ENCODE results near the gene ICAM5. TPM values are rescaled to one million over a fixed set of nuclear protein-coding genes. Genes with fewer than 3 reads are reported as not detected.

The ICAM5 gene
- total and polyA plus RNA-seq, 9 of the 15 experiments (the other 6 are each of a cell fraction or from before 2014, with no cell fraction given), result 0.10 to 114 (median 13.7) TPM

DNA sequence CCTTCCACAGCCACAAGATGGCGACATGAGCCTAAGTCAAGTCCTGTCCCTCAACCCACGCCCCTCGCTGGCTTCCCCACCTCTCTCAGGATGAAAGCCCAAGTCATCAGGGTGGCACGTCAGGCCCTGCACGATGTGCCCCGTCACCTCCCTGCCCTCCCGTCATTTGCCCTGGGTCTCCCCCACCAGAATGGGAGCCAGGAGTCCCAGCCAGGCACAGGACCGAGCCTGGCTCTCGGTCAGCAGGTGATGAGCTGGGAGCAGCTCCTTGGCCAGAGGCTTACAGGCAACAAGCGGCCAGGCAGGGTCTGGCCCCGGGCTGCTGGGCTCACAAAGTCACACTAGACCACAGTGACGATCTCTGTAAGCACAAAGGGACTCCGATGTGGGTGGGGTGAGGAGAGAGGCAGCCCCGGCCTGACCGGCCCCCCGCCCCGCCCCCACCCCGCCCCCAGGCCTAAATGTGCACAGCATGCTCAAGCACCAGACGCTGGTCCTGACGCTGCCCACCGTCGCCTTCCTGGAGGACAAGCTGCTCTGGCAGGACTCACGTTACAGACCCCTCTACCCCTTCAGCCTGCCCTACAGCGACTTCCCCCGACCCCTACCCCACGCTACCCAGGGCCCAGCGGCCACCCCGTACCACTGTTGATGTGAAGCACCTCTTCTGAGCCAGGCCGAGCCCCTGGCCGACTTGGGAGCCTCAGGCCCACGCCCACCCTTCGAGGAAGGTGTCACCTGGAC, 30.4 kb upstream of the ICAM5 start (continued):
- TF ChIP-seq, protein P1, sequence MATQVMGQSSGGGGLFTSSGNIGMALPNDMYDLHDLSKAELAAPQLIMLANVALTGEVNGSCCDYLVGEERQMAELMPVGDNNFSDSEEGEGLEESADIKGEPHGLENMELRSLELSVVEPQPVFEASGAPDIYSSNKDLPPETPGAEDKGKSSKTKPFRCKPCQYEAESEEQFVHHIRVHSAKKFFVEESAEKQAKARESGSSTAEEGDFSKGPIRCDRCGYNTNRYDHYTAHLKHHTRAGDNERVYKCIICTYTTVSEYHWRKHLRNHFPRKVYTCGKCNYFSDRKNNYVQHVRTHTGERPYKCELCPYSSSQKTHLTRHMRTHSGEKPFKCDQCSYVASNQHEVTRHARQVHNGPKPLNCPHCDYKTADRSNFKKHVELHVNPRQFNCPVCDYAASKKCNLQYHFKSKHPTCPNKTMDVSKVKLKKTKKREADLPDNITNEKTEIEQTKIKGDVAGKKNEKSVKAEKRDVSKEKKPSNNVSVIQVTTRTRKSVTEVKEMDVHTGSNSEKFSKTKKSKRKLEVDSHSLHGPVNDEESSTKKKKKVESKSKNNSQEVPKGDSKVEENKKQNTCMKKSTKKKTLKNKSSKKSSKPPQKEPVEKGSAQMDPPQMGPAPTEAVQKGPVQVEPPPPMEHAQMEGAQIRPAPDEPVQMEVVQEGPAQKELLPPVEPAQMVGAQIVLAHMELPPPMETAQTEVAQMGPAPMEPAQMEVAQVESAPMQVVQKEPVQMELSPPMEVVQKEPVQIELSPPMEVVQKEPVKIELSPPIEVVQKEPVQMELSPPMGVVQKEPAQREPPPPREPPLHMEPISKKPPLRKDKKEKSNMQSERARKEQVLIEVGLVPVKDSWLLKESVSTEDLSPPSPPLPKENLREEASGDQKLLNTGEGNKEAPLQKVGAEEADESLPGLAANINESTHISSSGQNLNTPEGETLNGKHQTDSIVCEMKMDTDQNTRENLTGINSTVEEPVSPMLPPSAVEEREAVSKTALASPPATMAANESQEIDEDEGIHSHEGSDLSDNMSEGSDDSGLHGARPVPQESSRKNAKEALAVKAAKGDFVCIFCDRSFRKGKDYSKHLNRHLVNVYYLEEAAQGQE (IDR thresholded peaks at IDR 0.05; ENCODE audit: borderline replicate concordance), result peak; percentile 44; the same call in 1 of the 2 replicates
- TF ChIP-seq, protein P1 (CRISPR knock-in tag; IDR thresholded peaks at IDR 0.05; ENCODE audit: low read depth), result no peak
- TF ChIP-seq RUNX1 (IDR thresholded peaks at IDR 0.05; ENCODE audit: low read depth) (no peak), BMI1 (IDR thresholded peaks at IDR 0.05; ENCODE audit: low read length) (no peak), ZNF717 (CRISPR knock-in tag; IDR thresholded peaks at IDR 0.05) (no peak)
- TF ChIP-seq, protein P2, sequence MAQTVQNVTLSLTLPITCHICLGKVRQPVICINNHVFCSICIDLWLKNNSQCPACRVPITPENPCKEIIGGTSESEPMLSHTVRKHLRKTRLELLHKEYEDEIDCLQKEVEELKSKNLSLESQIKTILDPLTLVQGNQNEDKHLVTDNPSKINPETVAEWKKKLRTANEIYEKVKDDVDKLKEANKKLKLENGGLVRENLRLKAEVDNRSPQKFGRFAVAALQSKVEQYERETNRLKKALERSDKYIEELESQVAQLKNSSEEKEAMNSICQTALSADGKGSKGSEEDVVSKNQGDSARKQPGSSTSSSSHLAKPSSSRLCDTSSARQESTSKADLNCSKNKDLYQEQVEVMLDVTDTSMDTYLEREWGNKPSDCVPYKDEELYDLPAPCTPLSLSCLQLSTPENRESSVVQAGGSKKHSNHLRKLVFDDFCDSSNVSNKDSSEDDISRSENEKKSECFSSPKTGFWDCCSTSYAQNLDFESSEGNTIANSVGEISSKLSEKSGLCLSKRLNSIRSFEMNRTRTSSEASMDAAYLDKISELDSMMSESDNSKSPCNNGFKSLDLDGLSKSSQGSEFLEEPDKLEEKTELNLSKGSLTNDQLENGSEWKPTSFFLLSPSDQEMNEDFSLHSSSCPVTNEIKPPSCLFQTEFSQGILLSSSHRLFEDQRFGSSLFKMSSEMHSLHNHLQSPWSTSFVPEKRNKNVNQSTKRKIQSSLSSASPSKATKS (CRISPR knock-in tag; IDR thresholded peaks at IDR 0.05), result no peak
- TF ChIP-seq, protein P3, sequence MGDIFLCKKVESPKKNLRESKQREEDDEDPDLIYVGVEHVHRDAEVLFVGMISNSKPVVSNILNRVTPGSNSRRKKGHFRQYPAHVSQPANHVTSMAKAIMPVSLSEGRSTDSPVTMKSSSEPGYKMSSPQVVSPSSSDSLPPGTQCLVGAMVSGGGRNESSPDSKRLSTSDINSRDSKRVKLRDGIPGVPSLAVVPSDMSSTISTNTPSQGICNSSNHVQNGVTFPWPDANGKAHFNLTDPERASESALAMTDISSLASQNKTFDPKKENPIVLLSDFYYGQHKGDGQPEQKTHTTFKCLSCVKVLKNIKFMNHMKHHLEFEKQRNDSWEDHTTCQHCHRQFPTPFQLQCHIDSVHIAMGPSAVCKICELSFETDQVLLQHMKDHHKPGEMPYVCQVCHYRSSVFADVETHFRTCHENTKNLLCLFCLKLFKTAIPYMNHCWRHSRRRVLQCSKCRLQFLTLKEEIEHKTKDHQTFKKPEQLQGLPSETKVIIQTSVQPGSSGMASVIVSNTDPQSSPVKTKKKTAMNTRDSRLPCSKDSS (IDR thresholded peaks at IDR 0.05; ENCODE audit: low read depth, partially characterized antibody), result no peak
- TF ChIP-seq, protein P4, sequence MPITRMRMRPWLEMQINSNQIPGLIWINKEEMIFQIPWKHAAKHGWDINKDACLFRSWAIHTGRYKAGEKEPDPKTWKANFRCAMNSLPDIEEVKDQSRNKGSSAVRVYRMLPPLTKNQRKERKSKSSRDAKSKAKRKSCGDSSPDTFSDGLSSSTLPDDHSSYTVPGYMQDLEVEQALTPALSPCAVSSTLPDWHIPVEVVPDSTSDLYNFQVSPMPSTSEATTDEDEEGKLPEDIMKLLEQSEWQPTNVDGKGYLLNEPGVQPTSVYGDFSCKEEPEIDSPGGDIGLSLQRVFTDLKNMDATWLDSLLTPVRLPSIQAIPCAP (CRISPR knock-in tag; IDR thresholded peaks at IDR 0.05; ENCODE audit: borderline replicate concordance), result no peak
- TF ChIP-seq, protein P5, sequence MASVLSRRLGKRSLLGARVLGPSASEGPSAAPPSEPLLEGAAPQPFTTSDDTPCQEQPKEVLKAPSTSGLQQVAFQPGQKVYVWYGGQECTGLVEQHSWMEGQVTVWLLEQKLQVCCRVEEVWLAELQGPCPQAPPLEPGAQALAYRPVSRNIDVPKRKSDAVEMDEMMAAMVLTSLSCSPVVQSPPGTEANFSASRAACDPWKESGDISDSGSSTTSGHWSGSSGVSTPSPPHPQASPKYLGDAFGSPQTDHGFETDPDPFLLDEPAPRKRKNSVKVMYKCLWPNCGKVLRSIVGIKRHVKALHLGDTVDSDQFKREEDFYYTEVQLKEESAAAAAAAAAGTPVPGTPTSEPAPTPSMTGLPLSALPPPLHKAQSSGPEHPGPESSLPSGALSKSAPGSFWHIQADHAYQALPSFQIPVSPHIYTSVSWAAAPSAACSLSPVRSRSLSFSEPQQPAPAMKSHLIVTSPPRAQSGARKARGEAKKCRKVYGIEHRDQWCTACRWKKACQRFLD (CRISPR knock-in tag; IDR thresholded peaks at IDR 0.05), result no peak
- TF ChIP-seq, protein P6, sequence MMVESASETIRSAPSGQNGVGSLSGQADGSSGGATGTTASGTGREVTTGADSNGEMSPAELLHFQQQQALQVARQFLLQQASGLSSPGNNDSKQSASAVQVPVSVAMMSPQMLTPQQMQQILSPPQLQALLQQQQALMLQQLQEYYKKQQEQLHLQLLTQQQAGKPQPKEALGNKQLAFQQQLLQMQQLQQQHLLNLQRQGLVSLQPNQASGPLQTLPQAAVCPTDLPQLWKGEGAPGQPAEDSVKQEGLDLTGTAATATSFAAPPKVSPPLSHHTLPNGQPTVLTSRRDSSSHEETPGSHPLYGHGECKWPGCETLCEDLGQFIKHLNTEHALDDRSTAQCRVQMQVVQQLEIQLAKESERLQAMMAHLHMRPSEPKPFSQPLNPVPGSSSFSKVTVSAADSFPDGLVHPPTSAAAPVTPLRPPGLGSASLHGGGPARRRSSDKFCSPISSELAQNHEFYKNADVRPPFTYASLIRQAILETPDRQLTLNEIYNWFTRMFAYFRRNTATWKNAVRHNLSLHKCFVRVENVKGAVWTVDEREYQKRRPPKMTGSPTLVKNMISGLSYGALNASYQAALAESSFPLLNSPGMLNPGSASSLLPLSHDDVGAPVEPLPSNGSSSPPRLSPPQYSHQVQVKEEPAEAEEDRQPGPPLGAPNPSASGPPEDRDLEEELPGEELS (CRISPR knock-in tag; IDR thresholded peaks at IDR 0.05; ENCODE audit: borderline replicate concordance), result no peak

All from K562 (cell line).